Smooth muscle cell (in vitro differentiated cells): ENCODE data around the gene NCKAP5. TPM values are rescaled to one million over a fixed set of nuclear protein-coding genes. Genes with fewer than 3 reads are reported as not detected.

Source experiments
- DNase-seq: peaks from one replicate; lab custom pipeline; 2025; ENCODE audit not compliant: unreplicated experiment; lab: John Stamatoyannopoulos, UW
- H2AFZ ChIP-seq: fragments of 200-600 bp; sonication (generic); 2 replicates; pipeline ENCODE4 v1.6.0; 2016; ENCODE audit warnings: antibody characterized with exemption, low read depth, mild to moderate bottlenecking
- H3F3A ChIP-seq: fragments of 200-600 bp; sonication (generic); 2 replicates; pipeline ENCODE4 v1.6.0; 2017; ENCODE audit warnings: antibody characterized with exemption, low read depth
- H3K27ac ChIP-seq: fragments of 200-600 bp; sonication (generic); 2 replicates; pipeline ENCODE4 v1.5.1; 2016; ENCODE audit warnings: low read depth, mild to moderate bottlenecking
- H3K27me3 ChIP-seq: fragments of 200-600 bp; sonication (generic); 2 replicates; pipeline ENCODE4 v1.6.1; 2016; ENCODE audit warnings: low read depth, mild to moderate bottlenecking
- H3K36me3 ChIP-seq: fragments of 200-600 bp; sonication (generic); 2 replicates; pipeline ENCODE4 v1.5.1; 2016; ENCODE audit warnings: low read depth
- H3K4me1 ChIP-seq: fragments of 200-600 bp; sonication (generic); 2 replicates; pipeline ENCODE4 v1.5.1; 2016; ENCODE audit warnings: low read depth
- H3K4me2 ChIP-seq: fragments of 200-600 bp; sonication (generic); 2 replicates; pipeline ENCODE4 v1.6.0; 2016; ENCODE audit warnings: mild to moderate bottlenecking
- H3K4me3 ChIP-seq: fragments of 200-600 bp; sonication (generic); 2 replicates; pipeline ENCODE4 v1.5.1; 2016; ENCODE audit warnings: mild to moderate bottlenecking
- H3K79me2 ChIP-seq: fragments of 200-600 bp; sonication (generic); 2 replicates; pipeline ENCODE4 v1.6.0; 2016; ENCODE audit warnings: low read depth, mild to moderate bottlenecking
- H3K9ac ChIP-seq: fragments of 200-600 bp; sonication (generic); 2 replicates; pipeline ENCODE4 v1.6.0; 2016; ENCODE audit warnings: low read depth
- H3K9me3 ChIP-seq: fragments of 200-600 bp; sonication (generic); replicated peaks from 2 replicates; pipeline ENCODE4 v1.5.1; 2016; ENCODE audit warnings: low read depth
- H4K20me1 ChIP-seq: fragments of 200-600 bp; sonication (generic); 2 replicates; pipeline ENCODE4 v1.6.0; 2016; ENCODE audit warnings: low read depth
- WGBS: methylation state at CpG from one replicate; pipeline ENCODE4 v1.1.7; 2016; ENCODE audit warnings: low lambda C conversion rate; 5-methylcytosine and 5-hydroxymethylcytosine counted together
- polyA plus RNA-seq: library from polyadenylated mRNA; unstranded; fragments of >200 nt; fragmentation: Nextera tagmentation; extraction: Ambion mirVana; gene quantifications from 2 replicates; pipeline ENCODE4 v1.2.1, GENCODE V29; 2016
- total RNA-seq: library from RNA; depleted of rRNA; stranded (reverse); fragments of >200 nt; gene quantifications from 2 replicates; pipeline ENCODE4 v1.2.3, GENCODE V29; 2014
- TF ChIP-seq, protein P1 (sequence below): fragments of 200-600 bp; sonication (generic); IDR thresholded peaks from 2 replicates; pipeline ENCODE4 v1.5.1; 2017; ENCODE audit warnings: borderline replicate concordance, mild to moderate bottlenecking, antibody characterized with exemption; ENCODE audit not compliant: insufficient read depth, poor library complexity, severe bottlenecking

The NCKAP5 gene
- total and polyA plus RNA-seq, 2 experiments from 2014 or later = 4.6 to 9.5 TPM

GRCh38 chr2:132979339-132980093, 588.7 kb downstream of the NCKAP5 start:
- no peak overlapping the region for H2AFZ ChIP-seq
- no peak overlapping the region for H3K4me2 ChIP-seq
- H3K9me3 ChIP-seq = no peaks in the 10 kb centered on the region
- WGBS = 98% methylated on average over 5 of the region's 5 CpGs
- DNase-seq = no peak
- H3F3A ChIP-seq = no peaks in the 10 kb centered on the region
- H4K20me1 ChIP-seq = no peaks in the 10 kb centered on the region
- no peaks in the 10 kb centered on the region for H3K79me2 ChIP-seq
- no peaks in the 10 kb centered on the region for H3K4me1 ChIP-seq
- H3K4me3 ChIP-seq = no peak overlapping the region
- peaks cover 3% of the 10 kb centered on the region for H3K27me3 ChIP-seq
- no peaks in the 10 kb centered on the region for H3K36me3 ChIP-seq
- no peak overlapping the region for H3K9ac ChIP-seq
- TF ChIP-seq, protein P1, sequence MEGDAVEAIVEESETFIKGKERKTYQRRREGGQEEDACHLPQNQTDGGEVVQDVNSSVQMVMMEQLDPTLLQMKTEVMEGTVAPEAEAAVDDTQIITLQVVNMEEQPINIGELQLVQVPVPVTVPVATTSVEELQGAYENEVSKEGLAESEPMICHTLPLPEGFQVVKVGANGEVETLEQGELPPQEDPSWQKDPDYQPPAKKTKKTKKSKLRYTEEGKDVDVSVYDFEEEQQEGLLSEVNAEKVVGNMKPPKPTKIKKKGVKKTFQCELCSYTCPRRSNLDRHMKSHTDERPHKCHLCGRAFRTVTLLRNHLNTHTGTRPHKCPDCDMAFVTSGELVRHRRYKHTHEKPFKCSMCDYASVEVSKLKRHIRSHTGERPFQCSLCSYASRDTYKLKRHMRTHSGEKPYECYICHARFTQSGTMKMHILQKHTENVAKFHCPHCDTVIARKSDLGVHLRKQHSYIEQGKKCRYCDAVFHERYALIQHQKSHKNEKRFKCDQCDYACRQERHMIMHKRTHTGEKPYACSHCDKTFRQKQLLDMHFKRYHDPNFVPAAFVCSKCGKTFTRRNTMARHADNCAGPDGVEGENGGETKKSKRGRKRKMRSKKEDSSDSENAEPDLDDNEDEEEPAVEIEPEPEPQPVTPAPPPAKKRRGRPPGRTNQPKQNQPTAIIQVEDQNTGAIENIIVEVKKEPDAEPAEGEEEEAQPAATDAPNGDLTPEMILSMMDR = no peak
- H3K27ac ChIP-seq = no peak overlapping the region

GRCh38 chr2:132978840-132979239, 589.4 kb downstream of the NCKAP5 start:
- DNase-seq = no peak
- Histone ChIP-seq H3K27me3 (peaks cover 3% of the 10 kb centered on the region), H3K4me3 (no peak overlapping the region), H3K4me2 (no peak overlapping the region), H3K27ac (no peak overlapping the region), H3K9me3 (no peaks in the 10 kb centered on the region), H3F3A (no peaks in the 10 kb centered on the region), H3K9ac (no peak overlapping the region), H3K4me1 (no peaks in the 10 kb centered on the region), H2AFZ (no peak overlapping the region), H4K20me1 (no peaks in the 10 kb centered on the region), H3K79me2 (no peaks in the 10 kb centered on the region), H3K36me3 (no peaks in the 10 kb centered on the region)
- TF ChIP-seq, protein P1 = no peak
- 84% methylated on average over 6 of the region's 6 CpGs for WGBS

DNA sequence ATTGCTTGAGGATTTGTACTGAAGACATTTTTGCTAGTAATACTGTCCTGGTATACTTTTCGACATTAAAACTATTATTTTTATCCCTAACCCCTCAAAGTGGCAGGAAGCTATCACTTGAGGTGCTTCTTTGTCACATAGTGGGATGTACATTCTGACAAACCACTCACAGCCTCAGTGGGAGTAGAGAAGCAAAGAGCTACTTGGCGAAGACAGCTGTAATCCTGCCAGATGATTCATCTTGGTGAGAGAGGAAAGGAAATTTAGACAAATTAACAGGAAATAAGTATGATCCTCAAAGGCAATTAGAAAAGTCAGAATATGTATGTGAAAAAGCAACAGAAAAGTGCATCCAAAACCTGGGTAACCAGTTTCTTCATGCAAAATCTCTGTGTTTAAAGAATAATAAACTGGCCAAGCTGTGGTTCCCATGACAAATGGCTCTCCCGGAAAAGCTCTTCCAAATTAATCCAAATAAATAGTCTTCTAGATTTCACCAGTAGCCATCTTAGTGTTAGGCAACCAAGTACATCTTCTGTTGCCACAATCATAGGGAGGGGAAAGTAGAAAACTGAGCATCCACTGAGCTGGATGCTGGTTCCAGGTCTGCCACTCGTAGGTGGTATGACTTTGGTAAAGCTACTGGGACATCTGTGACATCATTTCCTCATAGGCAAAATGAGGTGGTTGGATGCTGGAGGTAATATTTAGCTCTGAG, 590.3 kb downstream of the NCKAP5 start:
- Histone ChIP-seq H3K27me3 (peaks cover 3% of the 10 kb centered on the region), H3K27ac (no peak overlapping the region), H3K4me3 (no peak overlapping the region), H3K4me1 (no peaks in the 10 kb centered on the region), H3K79me2 (no peaks in the 10 kb centered on the region), H2AFZ (no peak overlapping the region), H3F3A (no peaks in the 10 kb centered on the region), H3K9ac (no peak overlapping the region), H4K20me1 (no peaks in the 10 kb centered on the region), H3K9me3 (no peaks in the 10 kb centered on the region), H3K36me3 (no peaks in the 10 kb centered on the region), H3K4me2 (no peak overlapping the region)
- WGBS = 78% methylated on average over 4 of the region's 4 CpGs
- TF ChIP-seq, protein P1 = no peak
- no peak for DNase-seq
